GM21529 (cell line): ENCODE data around the gene TRAF1.
A peak's percentile ranks its signal among the peaks of the same experiment; 100 is the strongest.

ENCODE experiments used
- ATAC-seq: cut with Tn5 transposase; IDR thresholded peaks from one replicate; pipeline ENCODE4 v1.9.1; 2021; ENCODE audit not compliant: unreplicated experiment

TRAF1 gene

GRCh38 chr9:120890320-120891244 lies 36.0 kb downstream of the TRAF1 start:
- ATAC-seq: no peak

- ATAC-seq: no peak
Observed at GRCh38 chr9:120889606-120890271, 36.9 kb downstream of the TRAF1 start.

DNA sequence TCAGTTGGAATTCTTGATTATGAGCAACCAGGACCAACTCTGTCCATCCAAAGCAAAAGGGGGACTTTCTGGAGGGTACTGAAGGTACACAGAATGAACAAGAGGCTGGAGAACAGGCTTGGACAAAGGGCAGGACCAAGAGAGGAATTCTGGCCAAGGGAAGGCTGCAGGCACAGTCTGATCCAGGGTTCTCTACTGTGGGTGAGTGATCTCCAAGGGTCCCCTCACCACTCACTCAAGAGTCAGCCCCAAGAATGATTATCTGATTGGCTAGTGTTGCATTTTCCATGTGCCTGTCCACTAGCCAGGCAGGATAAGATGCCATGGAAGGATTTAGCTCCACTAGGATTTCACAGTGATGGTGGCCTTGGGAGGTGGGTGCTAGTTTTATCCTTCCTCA lies 38.0 kb downstream of the TRAF1 start:
- ATAC-seq: no peak

DNA sequence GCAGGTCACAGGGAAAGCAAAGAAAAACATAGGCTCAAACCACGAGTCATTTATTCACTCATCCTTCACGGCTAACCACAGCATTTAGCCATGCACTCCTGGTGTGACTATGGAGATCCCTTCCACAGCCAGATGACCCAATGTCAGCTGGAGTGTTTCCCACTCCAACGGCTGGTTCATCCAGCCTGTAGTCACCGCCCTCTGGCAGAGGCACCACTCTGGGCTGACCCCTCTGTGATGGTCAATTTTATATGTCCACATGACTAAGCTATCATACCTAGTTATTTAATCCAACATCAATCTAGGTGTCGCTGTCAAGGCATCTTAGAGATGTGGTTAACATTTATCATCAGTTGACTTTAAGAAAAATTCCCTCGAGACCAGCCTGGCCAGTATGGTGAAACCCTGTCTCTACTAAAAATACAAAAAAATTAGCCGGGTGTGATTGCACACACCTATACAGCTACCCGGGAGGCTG lies 40.1 kb downstream of the TRAF1 start:
- no peak for ATAC-seq

GRCh38 chr9:120885958-120886357 lies 40.6 kb downstream of the TRAF1 start:
- ATAC-seq: no peak

- no peak for ATAC-seq
Observed at GRCh38 chr9:120885457-120885856, 41.1 kb downstream of the TRAF1 start.

GRCh38 chr9:120883608-120883996 lies 43.0 kb downstream of the TRAF1 start:
- ATAC-seq: no peak

DNA sequence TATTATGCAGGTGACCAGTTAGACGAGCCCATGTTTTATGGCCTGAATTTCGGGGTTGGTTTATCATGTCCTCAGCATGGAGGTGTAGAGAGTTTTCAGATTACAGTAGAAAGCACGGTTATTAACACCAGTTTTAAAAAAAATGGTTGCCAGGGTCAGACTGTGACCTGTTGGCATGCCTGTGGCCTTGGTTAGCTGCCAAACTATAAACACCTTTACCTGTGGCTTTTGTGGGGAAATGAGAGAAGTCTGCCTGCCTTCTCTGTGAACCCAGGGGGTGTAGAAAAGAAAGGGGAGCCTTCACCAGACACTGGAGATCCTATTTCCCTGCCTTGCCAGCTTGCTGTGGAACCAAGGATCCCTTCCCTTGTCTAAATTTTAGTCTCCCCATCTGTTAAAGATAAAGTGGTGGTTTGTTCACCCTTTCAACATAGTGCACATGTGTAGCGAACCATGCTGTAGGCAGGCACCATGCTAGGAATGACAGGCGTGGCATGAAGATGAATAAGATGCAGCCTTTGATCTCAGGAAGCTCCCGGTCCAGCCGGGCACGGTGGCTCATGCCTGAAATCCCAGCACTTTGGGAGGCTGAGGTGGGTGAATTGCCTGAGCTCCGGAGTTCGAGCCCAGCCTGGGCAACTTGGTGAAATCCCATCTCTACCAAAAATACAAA lies 43.5 kb downstream of the TRAF1 start:
- no peak for ATAC-seq

DNA sequence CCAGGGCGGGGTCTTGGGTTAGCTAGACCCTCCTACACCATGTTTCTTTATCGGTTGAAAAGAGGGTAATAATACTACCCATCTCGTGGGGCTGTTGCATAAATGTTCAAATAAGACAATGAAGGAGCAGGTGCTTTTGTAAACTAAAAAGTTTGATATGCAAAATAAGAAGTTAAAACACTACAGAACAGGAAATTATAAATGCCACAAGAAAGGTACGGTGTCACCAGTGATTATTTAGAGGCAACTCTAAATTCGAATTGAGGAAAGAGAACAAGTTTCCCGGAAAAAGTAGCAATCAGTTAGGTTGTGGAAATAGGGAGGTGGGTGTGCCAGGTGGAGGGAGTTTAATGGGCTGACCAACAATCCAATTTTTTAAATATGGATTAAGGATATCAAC lies 47.1 kb downstream of the TRAF1 start:
- ATAC-seq: no peak

- ATAC-seq: no peak
Observed at GRCh38 chr9:120878188-120879130, 48.1 kb downstream of the TRAF1 start.

- ATAC-seq: peak; percentile 32
Observed at GRCh38 chr9:120877276-120878034, 49.1 kb downstream of the TRAF1 start.

DNA sequence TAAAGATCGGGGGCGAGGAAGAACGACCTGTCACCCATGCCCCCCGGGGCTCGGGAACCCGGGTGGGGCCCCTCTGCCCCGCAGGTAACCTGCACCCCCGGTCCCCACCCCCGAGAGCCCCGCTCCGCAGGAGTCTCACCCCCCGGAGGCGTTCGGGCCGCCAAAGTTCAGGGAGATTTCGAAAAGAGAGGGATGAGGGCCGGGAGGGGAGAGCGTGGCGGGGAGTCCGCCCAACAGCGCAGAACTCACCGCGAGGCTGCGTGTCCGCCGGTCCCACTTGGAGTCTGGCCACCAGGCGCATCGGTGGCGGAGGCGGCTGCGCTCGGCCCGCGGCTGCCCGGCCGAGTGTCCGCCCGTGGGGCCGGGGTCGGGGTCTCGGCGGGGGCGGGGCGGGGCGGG lies 49.8 kb downstream of the TRAF1 start, which contains the start of gene PHF19:
Gene PHF19, minus strand, starts transcription at position 347 of the 399 bp plus-strand sequence. CDS start 2,447 bp downstream, outside the sequence.
- peak; percentile 8 for ATAC-seq

DNA sequence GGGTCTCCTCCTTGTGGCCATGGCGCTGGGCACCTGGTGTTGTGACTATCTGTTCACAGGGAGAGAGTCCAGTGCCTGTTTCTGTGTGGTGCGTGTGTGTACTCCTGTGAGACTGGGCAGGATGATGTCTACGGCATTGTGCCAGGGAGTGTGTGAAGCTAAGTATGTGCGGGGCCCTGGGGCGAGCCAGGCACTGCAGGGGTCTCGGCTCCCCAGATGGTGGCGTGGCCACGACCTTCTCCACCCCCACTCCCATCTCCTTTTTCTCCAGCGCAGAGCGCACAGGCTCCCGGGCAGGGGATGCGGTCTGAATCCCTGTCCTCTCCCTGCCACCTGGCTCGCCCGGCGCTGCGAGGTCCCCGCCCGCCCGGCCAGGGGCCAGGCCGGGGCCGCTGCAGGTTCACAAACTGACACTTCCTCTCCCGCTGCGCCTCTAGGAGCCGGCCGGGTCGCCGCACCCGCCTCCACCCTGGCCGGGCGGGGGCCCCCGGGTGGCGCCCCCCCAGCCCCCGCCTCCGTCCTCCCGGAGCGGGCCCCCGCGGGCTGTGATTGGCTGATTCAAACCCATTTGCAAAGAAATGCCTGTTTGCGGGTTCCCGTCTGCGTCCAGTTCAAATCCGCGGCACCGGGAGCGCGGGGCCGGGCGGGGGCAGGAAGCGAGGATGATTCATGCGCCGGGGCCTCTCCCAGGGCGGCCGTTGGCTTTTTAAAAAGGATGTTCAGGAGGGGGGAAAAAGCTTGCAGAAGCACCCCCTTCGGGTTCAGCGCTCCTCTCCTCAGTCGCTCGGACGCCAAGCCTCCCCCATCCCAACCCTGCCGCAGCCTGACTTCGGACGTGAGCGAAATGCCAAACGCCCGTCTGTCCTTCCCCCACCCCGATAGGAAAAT lies 50.4 kb downstream of the TRAF1 start:
- ATAC-seq: peak; percentile 62

GRCh38 chr9:120875643-120875953 lies 51.0 kb downstream of the TRAF1 start:
- no peak for ATAC-seq

- ATAC-seq: no peak
Observed at GRCh38 chr9:120875195-120875565, 51.4 kb downstream of the TRAF1 start.

DNA sequence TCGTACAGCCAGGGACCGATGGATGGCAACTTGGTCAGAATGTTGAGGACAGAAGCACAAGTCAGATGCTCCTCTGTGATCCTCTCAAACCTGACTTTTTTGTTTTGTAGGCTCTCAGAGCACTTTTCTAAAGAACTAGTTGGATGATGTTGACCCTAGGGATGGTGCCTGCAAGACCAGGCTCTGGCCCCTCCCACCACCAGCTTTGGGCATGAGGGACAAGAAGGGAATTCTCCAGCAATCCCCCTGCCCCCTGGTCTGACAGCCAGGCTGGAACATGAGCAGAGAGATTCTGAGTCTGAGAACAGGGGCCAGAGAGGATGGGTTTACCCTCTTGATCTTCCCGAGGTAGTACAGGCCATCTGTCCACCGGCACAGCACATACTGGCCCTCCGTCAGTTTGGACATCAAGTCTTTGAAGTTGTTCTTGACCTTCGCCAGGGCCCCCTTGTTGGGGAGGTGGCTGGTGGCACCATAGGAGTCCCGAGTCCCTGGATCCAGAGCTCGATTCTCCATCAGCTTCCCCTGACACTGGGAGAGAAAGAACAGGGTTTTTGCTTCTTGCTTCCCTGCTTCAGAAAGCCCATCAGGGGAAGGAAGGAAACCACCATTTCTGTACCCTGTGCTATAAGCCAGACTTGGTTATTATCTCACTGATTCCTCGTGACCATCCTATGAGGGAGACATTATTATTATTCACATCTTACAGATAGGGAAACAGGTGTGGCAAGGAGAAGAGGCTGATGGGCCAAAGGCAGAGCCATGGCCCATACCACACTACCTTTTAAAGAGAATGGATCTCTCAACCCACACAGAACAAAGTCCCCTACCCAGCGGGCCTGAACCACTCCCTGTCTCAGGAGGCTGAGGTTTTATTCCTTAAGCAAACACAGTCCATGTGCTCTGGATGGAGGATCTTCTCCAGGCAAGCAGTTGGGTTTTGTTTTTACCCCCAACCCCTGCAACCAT lies 52.1 kb downstream of the TRAF1 start:
- ATAC-seq: no peak

DNA sequence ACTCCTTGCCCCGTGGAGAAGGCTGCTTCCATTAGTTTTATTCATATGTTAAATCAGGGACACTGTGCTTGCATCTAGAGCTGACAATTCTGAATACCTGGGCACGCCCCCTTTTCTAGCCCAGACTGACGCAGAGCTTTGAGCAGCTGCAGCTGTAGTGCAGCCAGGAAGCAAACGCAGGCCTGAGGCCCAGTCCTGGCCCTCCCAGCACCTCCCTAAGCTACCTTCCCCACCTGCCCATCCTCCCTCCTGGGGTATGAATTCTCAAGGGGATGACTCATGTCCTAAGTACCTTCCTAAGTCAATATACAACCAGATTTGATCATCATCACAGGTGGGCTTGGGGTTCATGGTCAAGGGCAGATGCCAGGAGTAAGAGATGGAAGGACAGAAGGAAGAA lies 53.1 kb downstream of the TRAF1 start:
- no peak for ATAC-seq
